Measurements from ENCODE around the gene IRF3.

DNA sequence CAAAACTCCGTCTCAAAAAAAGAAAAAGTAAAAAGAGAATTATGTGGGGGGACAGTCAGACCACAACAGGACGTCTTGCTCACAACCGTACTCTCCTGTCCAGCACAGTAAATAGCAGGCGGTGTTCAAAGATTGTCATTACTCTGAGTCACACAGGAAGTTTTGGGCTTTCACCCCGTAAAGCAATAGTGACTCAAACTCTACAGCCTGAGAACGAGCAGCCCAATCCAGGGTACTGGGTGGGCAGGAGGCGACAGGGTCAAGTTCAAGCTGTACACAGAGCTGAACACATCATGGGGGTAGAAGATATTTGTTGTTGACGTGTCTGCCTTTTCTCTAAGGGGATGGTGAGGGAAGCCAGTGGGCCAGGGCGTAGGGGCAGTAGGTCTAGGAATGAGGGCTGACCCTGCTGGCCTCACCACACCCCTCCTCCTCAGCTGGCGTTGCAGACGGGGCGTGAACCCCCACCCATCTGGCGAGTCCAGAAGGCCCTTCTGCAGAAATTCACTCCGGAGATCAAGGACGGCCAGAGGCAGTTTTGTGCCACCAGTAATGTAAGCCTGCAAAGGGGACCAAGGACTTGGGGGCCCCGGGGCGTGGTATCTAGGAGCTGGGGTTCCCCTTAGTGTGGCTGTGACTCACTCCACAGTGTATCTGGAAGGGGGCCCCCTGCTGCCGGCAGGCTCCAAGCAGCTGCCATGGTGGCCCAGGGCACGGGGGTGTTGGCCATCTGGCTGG, 51.4 kb downstream of the IRF3 start:
- TF ChIP-seq, protein P1, sequence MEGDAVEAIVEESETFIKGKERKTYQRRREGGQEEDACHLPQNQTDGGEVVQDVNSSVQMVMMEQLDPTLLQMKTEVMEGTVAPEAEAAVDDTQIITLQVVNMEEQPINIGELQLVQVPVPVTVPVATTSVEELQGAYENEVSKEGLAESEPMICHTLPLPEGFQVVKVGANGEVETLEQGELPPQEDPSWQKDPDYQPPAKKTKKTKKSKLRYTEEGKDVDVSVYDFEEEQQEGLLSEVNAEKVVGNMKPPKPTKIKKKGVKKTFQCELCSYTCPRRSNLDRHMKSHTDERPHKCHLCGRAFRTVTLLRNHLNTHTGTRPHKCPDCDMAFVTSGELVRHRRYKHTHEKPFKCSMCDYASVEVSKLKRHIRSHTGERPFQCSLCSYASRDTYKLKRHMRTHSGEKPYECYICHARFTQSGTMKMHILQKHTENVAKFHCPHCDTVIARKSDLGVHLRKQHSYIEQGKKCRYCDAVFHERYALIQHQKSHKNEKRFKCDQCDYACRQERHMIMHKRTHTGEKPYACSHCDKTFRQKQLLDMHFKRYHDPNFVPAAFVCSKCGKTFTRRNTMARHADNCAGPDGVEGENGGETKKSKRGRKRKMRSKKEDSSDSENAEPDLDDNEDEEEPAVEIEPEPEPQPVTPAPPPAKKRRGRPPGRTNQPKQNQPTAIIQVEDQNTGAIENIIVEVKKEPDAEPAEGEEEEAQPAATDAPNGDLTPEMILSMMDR (IDR thresholded peaks at IDR 0.05) = no peak
- TF ChIP-seq POLR2A (IDR thresholded peaks at IDR 0.05) = no peak
